Activated naive CD8-positive, alpha-beta T cell treated with anti-CD3 and anti-CD28 coated beads for 36 hours (primary cell): ENCODE data around the gene GALNT18. TPM values are rescaled to one million over a fixed set of nuclear protein-coding genes. Genes with fewer than 3 reads are reported as not detected.

ENCODE experiments used
- DNase-seq: peaks from one replicate; pipeline ENCODE4 v3.0.0; 2021
- H3K27ac Mint-ChIP-seq: one replicate; pipeline ENCODE4 v1.8.0; 2022; ENCODE audit warnings: mild to moderate bottlenecking, moderate library complexity, mixed read lengths
- H3K27me3 Mint-ChIP-seq: one replicate; pipeline ENCODE4 v1.8.0; 2022; ENCODE audit warnings: mild to moderate bottlenecking, mixed read lengths
- H3K36me3 Mint-ChIP-seq: one replicate; pipeline ENCODE4 v1.8.0; 2021; ENCODE audit warnings: mild to moderate bottlenecking, mixed read lengths
- H3K4me1 Mint-ChIP-seq: one replicate; pipeline ENCODE4 v1.8.0; 2021; ENCODE audit warnings: mixed read lengths
- H3K4me3 Mint-ChIP-seq: one replicate; pipeline ENCODE4 v1.8.0; 2022; ENCODE audit warnings: mild to moderate bottlenecking, moderate library complexity, mixed read lengths
- H3K9me3 Mint-ChIP-seq: one replicate; pipeline ENCODE4 v1.8.0; 2022; ENCODE audit warnings: mixed read lengths
- total RNA-seq, 2 experiments: library from RNA; stranded (reverse); gene quantifications; one replicate each; pipeline ENCODE4 v1.2.3, GENCODE V29; 2021

The GALNT18 gene
- total RNA-seq, 2 experiments from 2014 or later: 10.0 to 10.5 TPM

DNA sequence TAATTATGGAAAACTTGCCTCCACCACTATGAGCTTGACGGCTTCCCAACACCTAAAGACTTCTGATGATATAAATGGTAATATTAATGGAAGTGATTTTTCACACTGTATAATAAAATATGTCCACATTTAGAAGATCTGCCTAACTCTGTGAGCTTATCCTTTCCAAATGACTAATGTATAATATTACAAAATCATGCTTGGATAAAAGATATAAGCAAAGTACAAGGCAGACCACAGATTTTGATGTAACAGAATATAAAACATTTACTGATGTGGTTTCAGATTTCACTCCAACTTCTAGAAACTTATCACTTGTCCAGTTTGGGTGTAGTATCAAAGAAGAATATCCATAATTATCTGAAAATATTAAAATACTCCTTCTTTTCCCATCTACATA lies 36.9 kb downstream of the GALNT18 start:
- Mint-ChIP-seq H3K4me3 (no peak overlapping the region), H3K36me3 (no peaks in the 10 kb centered on the region), H3K9me3 (no peaks in the 10 kb centered on the region), H3K27ac (no peak overlapping the region), H3K4me1 (no peaks in the 10 kb centered on the region), H3K27me3 (no peaks in the 10 kb centered on the region)
- no peak for DNase-seq

GRCh38 chr11:11584530-11584810 lies 37.3 kb downstream of the GALNT18 start:
- no peaks in the 10 kb centered on the region for H3K36me3 Mint-ChIP-seq
- no peaks in the 10 kb centered on the region for H3K4me1 Mint-ChIP-seq
- DNase-seq: no peak
- no peak overlapping the region for H3K27ac Mint-ChIP-seq
- no peaks in the 10 kb centered on the region for H3K9me3 Mint-ChIP-seq
- H3K27me3 Mint-ChIP-seq: no peaks in the 10 kb centered on the region
- no peak overlapping the region for H3K4me3 Mint-ChIP-seq

GRCh38 chr11:11583801-11584529 lies 37.8 kb downstream of the GALNT18 start:
- Mint-ChIP-seq H3K4me1 (no peaks in the 10 kb centered on the region), H3K27me3 (no peaks in the 10 kb centered on the region), H3K36me3 (no peaks in the 10 kb centered on the region), H3K9me3 (no peaks in the 10 kb centered on the region), H3K27ac (no peak overlapping the region), H3K4me3 (no peak overlapping the region)
- no peak for DNase-seq

DNA sequence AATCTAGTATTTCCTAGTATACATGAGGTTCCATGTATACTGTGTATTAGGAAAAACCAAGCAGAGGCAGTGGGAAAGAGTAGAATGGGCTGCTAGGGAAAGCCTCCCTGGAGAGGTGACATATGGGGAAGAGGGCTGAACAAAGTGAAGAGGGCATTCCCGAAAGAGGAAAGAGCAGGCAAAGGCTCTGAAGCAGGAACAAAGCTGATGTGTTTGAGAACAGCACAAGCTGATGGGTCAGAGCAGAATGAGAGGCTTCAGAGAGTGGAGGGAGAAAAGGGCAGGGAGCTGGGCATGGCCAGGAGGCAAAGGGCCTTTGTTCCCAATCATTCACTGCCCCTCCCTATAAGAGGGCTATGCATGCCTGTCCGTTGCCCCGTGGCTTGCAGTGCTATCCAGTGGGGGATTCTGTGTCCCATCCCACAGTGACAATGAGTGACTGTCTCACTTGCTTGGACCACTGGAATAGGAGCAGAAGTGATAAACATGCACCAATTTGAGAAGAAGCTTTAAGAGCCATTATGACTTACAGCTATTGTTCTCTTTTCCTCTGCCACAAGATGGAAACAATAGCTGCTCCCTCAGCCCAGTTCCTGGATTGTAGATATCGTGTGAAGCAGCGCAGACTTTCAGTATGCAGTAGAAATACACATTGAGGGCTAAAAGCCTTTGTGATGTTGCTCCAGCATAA lies 39.6 kb downstream of the GALNT18 start:
- H3K36me3 Mint-ChIP-seq: no peaks in the 10 kb centered on the region
- peaks cover 4% of the 10 kb centered on the region for H3K4me1 Mint-ChIP-seq
- H3K4me3 Mint-ChIP-seq: no peak overlapping the region
- no peaks in the 10 kb centered on the region for H3K27me3 Mint-ChIP-seq
- H3K9me3 Mint-ChIP-seq: no peaks in the 10 kb centered on the region
- no peak for DNase-seq
- no peak overlapping the region for H3K27ac Mint-ChIP-seq

DNA sequence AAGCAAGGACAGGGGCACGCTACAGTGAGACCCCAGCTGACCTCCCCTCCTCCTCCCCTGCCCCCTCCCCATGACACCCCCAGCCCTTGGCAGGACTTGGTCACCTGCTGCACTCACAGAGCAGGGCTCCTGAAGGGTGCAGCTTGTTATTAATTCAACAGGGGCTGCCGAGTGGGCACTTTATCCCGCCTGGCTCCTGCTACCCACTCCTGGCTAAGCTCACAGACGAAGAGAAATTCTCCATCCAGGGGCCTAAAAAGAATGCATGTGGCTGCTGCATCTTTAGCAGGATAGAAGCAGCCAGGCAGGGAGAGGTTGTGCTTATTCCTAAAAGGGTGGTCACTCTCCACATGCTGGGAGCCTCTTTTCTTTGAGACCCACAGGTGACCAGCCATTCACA lies 40.3 kb downstream of the GALNT18 start:
- Mint-ChIP-seq H3K36me3 (no peaks in the 10 kb centered on the region), H3K4me3 (no peak overlapping the region), H3K27ac (no peak overlapping the region), H3K9me3 (no peaks in the 10 kb centered on the region), H3K4me1 (peaks cover 4% of the 10 kb centered on the region), H3K27me3 (no peaks in the 10 kb centered on the region)
- no peak for DNase-seq

- H3K27ac Mint-ChIP-seq: no peak overlapping the region
- no peaks in the 10 kb centered on the region for H3K9me3 Mint-ChIP-seq
- H3K4me3 Mint-ChIP-seq: no peak overlapping the region
- DNase-seq: no peak
- no peaks in the 10 kb centered on the region for H3K27me3 Mint-ChIP-seq
- H3K36me3 Mint-ChIP-seq: no peaks in the 10 kb centered on the region
- peaks cover 4% of the 10 kb centered on the region for H3K4me1 Mint-ChIP-seq
Observed at GRCh38 chr11:11580841-11581411, 40.9 kb downstream of the GALNT18 start.

DNA sequence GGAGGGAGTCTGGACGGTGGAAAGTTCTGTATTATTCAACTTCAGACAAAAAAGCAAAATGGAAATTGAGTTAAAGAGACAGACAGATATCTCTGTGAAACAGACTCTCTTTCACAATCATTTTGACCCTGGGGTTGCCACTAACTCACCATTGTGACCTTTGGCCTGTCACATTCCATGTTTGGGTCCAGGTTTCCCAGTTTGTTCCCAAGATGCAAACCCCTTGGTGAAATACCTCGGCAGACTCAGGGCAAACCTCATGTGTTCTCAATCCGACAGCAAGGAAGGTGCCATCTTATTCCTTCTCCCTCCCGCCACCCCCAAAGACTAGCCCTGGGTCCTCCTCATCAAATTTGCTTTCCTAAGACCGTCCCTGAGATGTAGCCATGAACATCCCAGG lies 41.8 kb downstream of the GALNT18 start:
- Mint-ChIP-seq H3K27ac (no peak overlapping the region), H3K4me1 (peaks cover 4% of the 10 kb centered on the region), H3K4me3 (no peak overlapping the region), H3K27me3 (no peaks in the 10 kb centered on the region), H3K9me3 (no peaks in the 10 kb centered on the region), H3K36me3 (no peaks in the 10 kb centered on the region)
- no peak for DNase-seq

DNA sequence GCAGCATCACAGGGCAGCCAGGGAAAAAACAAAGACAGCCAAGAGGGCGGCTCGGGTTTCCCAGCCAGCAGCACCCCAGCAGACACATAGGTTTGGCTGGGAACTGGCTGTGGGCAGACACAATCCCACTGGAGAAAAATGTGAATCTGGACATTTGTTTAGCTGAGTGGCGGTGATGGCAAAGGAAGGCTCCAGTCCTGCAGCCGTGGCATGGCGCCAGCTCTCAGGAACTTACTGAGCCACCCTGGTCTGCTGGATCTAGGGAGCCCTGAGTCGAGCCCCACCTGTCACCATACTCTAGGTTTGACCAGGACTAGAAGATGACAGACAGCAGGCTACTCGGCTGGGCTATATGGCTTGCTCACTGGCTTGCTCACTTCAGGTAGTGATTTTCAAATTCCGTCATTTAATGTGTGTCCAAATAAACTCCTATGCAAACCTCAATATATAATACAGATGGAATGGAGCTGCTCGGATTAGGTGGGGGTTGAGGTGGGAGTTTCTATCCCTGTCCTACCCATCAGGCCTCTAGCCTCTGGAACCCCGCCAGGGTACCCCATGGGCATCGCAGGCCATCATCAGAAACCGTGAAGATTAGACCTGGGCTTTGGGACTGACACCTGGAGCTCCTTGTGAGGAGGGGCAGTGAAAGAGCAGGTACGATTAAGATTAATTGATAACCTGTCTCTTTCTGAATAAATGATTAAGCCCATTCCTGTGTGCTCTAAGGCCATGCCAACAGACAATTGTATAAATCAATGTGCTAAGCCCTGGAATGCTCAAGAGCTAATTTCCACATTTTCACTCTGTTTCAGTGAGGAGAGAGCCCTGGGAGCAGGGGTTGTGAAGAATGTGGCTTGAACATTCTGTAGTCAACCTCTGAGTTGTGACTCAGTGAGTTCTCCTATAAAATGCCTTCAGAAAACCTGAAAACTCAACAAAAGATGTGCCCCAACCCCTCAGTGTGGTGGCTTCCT lies 42.5 kb downstream of the GALNT18 start:
- Mint-ChIP-seq H3K27ac (no peak overlapping the region), H3K9me3 (no peaks in the 10 kb centered on the region), H3K4me3 (no peak overlapping the region), H3K27me3 (no peaks in the 10 kb centered on the region), H3K4me1 (peaks cover 4% of the 10 kb centered on the region), H3K36me3 (no peaks in the 10 kb centered on the region)
- no peak for DNase-seq

GRCh38 chr11:11577932-11578911 lies 43.6 kb downstream of the GALNT18 start:
- H3K9me3 Mint-ChIP-seq: no peaks in the 10 kb centered on the region
- H3K27ac Mint-ChIP-seq: no peak overlapping the region
- H3K27me3 Mint-ChIP-seq: no peaks in the 10 kb centered on the region
- no peaks in the 10 kb centered on the region for H3K36me3 Mint-ChIP-seq
- peaks cover 4% of the 10 kb centered on the region for H3K4me1 Mint-ChIP-seq
- no peak overlapping the region for H3K4me3 Mint-ChIP-seq
- no peak for DNase-seq

GRCh38 chr11:11577251-11577855 lies 44.5 kb downstream of the GALNT18 start:
- DNase-seq: no peak
- Mint-ChIP-seq H3K36me3 (no peaks in the 10 kb centered on the region), H3K27ac (peak overlapping the region; percentile 23), H3K4me1 (peaks cover 4% of the 10 kb centered on the region), H3K27me3 (no peaks in the 10 kb centered on the region), H3K9me3 (no peaks in the 10 kb centered on the region), H3K4me3 (no peak overlapping the region)

DNA sequence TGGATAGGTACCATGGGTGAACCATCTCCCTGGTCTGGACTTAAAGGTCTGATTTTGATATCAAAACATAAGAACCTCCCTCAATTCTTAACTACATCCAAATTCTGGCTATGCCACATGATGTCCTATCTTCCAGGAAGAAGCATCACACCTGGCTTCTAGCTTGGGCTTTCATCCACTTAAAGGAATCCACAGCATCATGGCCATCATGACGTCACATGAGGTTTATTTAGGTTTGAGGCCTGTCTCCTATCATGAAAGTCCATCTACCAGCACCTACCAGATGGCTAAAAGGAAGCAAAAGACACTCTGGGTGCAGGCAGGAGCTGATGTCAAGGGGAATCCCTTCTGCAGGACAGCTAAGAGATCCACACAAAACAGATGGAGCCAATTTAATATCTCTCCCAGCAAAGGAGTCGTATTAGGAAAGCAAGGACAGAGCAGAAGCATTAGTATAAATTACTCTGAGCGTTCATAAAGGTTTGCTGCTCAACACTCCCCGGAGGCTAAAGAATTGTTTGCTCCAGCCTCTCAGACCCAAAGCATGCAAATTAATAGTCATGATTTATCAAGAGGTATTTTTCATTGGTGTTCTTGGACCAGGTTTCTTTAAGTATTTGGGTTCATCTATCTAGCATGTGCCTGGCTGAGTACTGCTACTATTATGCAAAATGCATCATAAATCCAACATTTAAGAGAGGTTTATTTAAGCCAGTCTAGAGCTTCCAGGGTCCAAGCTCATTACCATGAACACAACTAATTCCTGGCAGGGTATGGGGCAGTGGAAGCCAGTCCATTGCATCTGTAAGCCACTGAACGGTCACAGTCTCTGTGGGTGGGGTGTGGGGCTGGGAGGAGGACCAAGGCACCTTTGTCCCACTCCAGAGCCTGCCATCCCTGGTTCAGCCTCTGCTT lies 47.2 kb downstream of the GALNT18 start:
- H3K27me3 Mint-ChIP-seq: no peaks in the 10 kb centered on the region
- no peak overlapping the region for H3K4me3 Mint-ChIP-seq
- no peaks in the 10 kb centered on the region for H3K9me3 Mint-ChIP-seq
- DNase-seq: no peak
- H3K36me3 Mint-ChIP-seq: no peaks in the 10 kb centered on the region
- H3K4me1 Mint-ChIP-seq: peaks cover 4% of the 10 kb centered on the region
- H3K27ac Mint-ChIP-seq: no peak overlapping the region

DNA sequence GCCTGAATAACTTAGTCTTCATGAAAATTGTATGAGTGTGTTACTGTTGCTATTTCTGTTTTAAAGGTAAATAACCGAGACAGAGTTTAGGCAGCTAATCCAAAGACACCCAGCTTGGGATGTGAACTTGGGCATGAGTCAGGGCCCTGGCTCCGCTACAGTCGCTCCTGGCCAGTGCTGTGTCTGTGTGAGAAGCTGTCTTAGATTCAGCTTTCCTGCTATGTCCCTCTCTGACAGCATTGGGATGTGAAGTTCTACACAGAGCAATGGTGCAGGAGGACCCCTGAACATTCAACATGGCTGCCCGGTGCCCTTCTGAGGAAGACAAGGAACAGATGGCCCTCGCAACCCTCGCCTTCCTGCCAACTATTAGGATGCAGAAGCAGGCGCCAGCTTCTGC lies 49.4 kb downstream of the GALNT18 start:
- H3K27ac Mint-ChIP-seq: no peak overlapping the region

GRCh38 chr11:11571893-11572292 lies 49.9 kb downstream of the GALNT18 start:
- Mint-ChIP-seq H3K9me3 (no peaks in the 10 kb centered on the region), H3K27ac (no peak overlapping the region), H3K36me3 (no peaks in the 10 kb centered on the region), H3K27me3 (no peaks in the 10 kb centered on the region), H3K4me3 (no peak overlapping the region), H3K4me1 (peaks cover 12% of the 10 kb centered on the region)
- no peak for DNase-seq

More for the DNA sequence above, 49.4 kb downstream of the GALNT18 start:
- Mint-ChIP-seq H3K9me3 (no peaks in the 10 kb centered on the region), H3K27me3 (no peaks in the 10 kb centered on the region), H3K36me3 (no peaks in the 10 kb centered on the region), H3K4me3 (no peak overlapping the region), H3K4me1 (peaks cover 12% of the 10 kb centered on the region)
- DNase-seq: no peak
